ENCODE measurements around the gene UNC13B.

UNC13B gene

GRCh38 chr9:35395076-35395705 is 233.4 kb downstream of the UNC13B start:
- ChIA-PET POLR2A (ENCODE audit: low non-redundant PET) (no interaction called here), CTCF (interaction anchor here (0.6 kb wide), 1 partner anchor 46 kb away, joined by 9 read pairs; no protein-coding TSS in a partner anchor)
- no peak for TF ChIP-seq CTCF (conservative IDR thresholded peaks at IDR 0.05; ENCODE audit: low read depth)
- no peak for DNase-seq (ENCODE audit: low spot score)
- no peak overlapping the region for H3K27ac ChIP-seq

- DNase-seq (ENCODE audit: low spot score): no peak
- no peak overlapping the region for H3K27ac ChIP-seq
- no peak for TF ChIP-seq CTCF (conservative IDR thresholded peaks at IDR 0.05; ENCODE audit: low read depth)
- ChIA-PET CTCF (interaction anchor here (0.6 kb wide), 1 partner anchor 46 kb away, joined by 9 read pairs; no protein-coding TSS in a partner anchor), POLR2A (ENCODE audit: low non-redundant PET) (no interaction called here)
Measured at GRCh38 chr9:35395706-35396101, 233.9 kb downstream of the UNC13B start.

GRCh38 chr9:35396560-35397215 is 234.9 kb downstream of the UNC13B start:
- H3K27ac ChIP-seq: no peak overlapping the region
- TF ChIP-seq CTCF (conservative IDR thresholded peaks at IDR 0.05; ENCODE audit: low read depth): no peak
- POLR2A ChIA-PET (ENCODE audit: low non-redundant PET): no interaction called here
- DNase-seq (ENCODE audit: low spot score): no peak
- CTCF ChIA-PET: interaction anchor here (0.6 to 0.8 kb wide), 2 partner anchors 8 to 31 kb away, joined by 3 to 5 read pairs; no protein-coding TSS in a partner anchor

GRCh38 chr9:35397216-35397698 is 235.4 kb downstream of the UNC13B start:
- CTCF ChIA-PET: interaction anchor here (0.6 to 0.8 kb wide), 2 partner anchors 9 to 31 kb away, joined by 3 to 5 read pairs; no protein-coding TSS in a partner anchor
- TF ChIP-seq CTCF (conservative IDR thresholded peaks at IDR 0.05; ENCODE audit: low read depth): no peak
- no peak for DNase-seq (ENCODE audit: low spot score)
- H3K27ac ChIP-seq: no peak overlapping the region
- POLR2A ChIA-PET (ENCODE audit: low non-redundant PET): no interaction called here

- DNase-seq (ENCODE audit: low spot score): no peak
- CTCF ChIA-PET: no interaction called here
- POLR2A ChIA-PET (ENCODE audit: low non-redundant PET): no interaction called here
- H3K27ac ChIP-seq: no peak overlapping the region
- TF ChIP-seq CTCF (conservative IDR thresholded peaks at IDR 0.05; ENCODE audit: low read depth): no peak
Measured at GRCh38 chr9:35397923-35398322, 236.1 kb downstream of the UNC13B start.

GRCh38 chr9:35398651-35399335 is 237.0 kb downstream of the UNC13B start:
- ChIA-PET CTCF (no interaction called here), POLR2A (ENCODE audit: low non-redundant PET) (no interaction called here)
- H3K27ac ChIP-seq: no peak overlapping the region
- DNase-seq (ENCODE audit: low spot score): no peak
- no peak for TF ChIP-seq CTCF (conservative IDR thresholded peaks at IDR 0.05; ENCODE audit: low read depth)

Data from RWPE1 (cell line).